ENCODE results near the gene WDR75.
"Not testable (repeated sequence)": the region's sequence is repeated elsewhere in the genome, so short reads cannot be mapped to it uniquely, and the experiment has no call there.

WDR75 gene

DNA sequence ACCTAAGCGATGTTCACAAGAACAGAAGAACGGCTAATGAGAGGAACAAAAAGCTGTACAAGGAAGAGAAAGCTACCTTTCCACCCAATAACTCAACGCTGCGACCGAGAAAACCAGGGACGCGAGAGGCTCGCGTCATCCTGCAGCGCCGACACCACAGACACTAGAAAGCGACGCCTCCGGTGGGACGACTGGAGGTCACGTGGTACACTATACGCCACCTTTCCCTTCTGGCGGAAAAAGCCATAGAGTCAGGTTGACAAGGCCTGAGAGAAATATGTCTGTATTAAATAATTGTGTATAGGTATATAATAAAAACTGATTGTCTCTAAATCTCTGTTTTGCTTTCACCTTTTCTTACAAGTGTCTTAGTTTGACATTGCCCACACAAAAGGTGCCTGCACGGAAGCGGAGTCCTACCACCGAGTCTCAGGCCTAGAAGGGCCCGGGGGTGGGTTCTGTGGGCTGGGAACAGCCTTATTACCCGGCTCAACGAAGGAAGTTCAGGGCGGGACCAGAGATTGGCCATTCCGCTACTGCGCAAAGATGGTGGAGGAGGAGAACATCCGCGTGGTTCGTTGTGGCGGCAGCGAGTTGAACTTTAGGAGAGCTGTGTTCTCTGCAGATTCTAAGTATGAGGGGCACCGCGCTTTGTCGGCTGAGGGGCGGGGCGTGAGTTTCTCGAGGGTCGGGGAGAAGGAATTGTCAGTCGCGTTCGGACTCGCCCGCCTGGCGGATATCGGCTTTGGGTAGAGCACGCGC lies at the start of gene WDR75:
Gene WDR75 (plus strand): TSS at position 528 of the 762 bp plus-strand sequence. CDS start 19 bp downstream, at position 547.
- DNase-seq, result peak; percentile 91 to 94

DNA sequence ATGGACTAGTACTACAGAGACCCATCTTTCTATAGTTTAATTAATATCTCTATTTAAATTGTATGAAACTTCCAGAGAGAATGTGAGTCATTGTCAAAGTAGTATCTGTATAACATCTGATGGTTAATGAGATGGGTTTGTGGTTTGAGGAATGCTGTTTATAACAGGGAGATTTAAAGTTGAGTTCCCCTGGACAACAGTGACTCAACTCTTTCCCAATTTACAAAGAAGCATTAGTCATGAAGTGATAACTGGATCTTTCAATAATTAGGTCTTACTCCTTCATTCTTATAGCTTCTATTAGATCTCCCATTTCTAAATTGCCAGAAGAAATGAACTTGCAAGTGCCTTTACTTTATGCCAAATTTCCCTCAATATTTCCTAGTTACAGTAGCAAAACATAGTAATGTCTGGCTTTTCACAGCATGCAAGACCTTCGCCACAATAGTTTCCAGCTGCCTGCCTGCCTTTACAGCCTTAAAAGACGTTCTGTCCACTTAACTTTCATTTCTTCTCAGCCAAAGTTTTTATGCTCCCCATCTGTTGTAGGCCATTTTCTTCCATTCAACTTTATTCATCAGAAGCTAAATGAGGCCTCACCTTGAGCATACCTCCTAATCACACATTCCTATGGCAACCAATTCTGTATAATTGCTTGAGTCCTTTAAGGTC lies 47.7 kb upstream of the WDR75 start:
- DNase-seq, result no peak

DNA sequence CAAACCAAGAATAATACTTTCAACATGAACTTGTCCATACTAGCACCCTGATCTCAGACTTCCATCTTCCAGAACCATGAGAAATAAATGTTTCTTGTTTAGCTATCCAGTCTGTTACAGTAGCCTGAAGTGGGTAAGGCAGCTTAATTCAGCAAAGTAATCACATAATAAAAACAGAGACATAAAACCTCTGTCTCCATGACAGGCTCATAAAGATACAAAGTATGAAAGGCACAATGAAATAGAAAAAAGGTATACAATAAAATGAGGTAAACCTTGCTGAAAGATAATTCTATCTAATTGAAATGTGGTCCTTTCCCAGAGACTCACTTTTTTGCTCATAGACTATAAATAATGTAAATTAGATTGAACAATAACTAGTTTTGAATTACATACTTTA lies 46.7 kb upstream of the WDR75 start:
- DNase-seq, result no peak

DNA sequence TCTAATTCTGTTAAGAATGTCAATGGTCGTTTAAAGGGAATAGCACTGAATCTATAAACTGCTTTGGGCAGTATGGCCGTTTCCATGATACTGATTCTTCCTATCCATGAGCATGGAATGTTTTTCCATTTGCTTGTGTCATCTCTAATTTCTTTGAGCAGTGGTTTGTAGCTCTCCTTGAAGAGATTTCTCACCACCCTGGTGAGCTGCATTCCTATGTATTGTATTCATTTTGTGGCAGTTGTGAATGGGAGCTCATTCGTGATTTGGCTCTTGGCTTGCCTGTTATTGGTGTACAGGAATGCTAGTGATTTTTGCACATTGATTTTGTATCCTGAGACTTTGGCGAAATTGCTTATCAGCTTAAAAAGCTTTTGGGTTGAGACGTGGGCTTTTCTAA lies 38.3 kb upstream of the WDR75 start:
- DNase-seq, result no peak

DNA sequence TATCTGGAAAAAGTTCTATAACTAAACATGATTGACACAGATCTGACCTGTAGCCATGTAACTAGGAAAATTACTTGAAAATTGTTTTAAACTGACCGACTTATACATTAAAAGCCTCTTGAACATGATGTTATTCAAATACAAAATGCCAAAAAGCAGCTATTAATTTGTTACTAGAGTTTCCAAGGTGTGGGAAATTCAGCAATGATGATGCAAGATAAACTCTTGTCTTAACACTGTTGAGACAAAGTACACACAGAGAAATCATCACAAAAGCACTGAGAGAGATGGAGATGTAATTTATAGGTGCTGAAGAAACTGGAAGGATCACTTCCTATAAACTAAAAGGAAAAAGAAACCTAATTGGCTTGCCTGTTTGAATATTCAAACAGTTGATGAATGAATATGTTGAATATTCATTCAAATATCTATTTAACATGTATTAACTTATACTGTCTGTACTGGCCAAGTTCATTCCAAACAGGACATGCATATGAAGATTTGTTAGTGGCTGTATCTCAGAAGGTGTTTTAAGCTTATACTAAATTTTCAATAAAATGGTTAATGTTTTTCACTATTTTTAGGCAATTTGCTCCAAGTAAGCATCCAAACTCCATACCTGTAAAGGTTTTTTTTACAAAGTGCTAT lies 34.6 kb upstream of the WDR75 start:
- no peak for DNase-seq

DNA sequence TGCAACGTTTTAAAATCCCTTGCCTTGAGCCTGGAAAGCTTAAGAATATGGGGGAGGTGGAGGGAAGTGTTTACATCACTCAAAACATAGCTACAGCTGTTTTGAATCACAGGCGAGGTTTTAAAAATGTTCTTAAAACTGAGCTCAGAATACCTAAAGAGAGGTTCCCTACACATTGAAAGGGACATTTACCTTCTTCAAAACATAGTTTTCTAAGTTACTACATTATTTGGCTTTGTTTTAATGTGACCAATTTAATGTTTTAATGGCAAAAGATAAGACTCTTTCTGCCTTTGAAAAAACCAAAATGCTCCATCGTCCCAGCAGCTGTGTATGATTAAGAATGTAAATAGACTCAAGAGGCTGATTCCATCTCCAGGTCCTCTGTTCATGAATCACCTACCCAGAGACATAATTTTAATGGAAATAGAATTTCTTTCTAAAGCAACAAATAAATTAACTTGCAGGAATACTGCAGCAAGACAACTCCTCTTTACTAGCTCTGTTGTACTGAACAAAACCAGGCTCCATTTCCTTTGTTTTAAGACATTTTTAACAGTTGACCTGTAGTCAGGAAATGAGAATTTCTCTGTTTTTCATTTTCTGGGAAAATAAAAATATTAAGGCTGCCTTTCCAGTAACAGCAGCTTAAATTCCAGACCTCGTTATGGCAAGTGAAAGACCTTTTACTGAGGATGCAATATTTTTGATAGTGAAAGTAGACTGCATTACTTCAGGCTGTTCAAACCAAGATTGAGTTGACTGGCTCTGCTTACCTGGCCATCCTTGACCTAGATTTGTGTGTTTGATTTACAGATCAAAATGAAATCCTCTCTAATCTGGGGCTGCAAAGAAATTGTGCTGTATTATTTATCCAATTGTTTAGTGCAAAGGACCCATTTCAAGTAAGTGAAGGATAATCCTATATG lies 33.7 kb upstream of the WDR75 start:
- no peak for DNase-seq

DNA sequence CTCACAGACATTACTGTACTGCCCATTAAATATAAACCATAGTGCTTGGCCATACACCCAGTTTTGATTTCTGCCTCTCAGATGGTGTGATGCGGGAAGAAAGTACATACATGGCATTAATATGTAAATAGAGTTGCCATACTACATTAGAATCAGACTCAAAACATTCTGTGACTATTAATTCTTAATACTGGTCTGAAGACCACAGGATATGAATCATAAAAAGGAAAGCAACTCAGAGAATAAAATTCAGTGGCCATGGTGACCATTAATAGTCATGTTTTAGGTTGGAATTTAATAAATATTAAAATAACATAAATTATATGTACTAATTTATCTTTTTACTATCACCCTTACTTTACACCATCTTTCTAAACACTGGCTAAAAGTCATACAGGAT lies 33.0 kb upstream of the WDR75 start:
- DNase-seq, result no peak

DNA sequence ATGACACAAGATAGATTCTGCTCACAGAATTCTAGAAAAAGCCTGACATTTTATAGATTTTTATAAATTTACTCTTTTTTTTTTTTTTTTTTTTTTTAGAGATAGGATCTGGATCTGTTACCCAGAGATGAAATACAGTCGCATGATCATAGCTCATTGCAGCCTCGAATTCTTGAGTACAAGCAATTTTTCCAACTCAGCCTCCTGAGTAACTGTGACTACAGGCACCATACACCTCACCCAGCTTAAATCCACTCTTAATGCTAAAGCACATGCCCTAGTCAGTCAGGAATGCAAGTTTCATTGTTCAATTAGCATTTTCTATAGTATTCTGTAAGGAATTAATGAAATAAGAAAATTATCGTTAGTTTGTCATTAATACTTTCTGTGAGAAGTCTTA lies 32.1 kb upstream of the WDR75 start:
- no peak for DNase-seq

DNA sequence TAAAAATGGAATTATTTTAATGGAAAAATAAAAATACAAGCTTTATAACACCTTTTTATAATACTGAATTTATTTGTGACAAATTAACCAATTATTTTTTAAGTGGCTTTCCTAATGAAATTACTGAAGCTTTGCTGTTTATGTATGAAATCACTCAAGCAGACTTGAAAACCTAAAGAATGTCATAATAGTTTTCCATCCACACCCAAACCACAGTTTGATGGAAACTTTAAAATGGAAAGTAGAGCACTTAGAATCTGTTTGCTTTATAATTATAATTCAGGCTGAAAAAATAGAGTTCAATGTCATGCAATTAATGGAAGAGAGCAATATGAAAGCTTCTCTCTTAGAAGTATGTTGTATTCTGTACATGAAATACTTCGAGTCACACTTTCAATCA lies 31.6 kb upstream of the WDR75 start:
- no peak for DNase-seq

DNA sequence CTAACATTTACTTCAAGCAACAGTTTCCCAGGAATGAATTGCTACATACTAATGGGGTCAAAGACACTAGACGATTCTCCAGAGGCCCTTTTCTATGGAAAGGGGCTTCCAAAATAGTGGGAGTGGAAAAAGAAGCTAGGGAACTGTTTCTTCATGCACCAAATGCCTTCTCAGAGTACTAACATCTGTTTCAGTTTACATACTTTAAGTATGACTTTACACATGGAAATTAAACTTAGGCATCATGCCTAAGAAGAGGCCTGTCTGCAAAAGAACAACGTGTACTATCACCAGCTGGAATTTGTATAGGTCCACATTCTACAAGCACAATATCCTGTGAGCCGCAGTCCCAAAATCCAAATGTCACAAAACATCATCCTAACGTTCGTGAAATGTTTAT lies 29.4 kb upstream of the WDR75 start:
- no peak for DNase-seq

DNA sequence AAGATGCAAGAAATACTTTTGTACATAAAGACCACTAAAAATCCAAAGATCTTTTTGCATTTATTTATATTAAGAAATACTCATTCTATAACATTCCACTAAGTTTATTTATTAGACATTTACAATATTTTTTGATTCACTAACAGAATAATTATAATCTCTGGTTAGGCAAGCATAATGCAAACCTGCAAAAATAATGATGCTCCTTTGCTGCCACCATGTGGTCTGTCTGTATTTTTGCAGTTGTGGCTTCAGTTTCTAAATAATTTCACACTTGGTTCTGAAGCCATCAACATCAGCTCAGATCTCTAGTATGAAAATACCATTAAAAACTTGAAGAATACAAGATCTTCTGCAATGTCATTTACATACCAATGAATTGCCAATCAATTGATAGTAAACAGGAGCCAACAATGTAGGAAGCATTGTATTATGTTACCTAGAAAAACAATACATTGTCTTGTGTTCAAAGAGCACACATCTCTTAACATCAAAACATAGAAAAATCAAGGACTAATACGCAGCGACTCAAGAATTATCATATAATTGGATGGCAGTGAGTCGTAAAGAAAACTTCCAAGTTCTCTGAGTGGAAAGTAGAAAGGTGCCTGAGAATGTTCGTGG lies 28.8 kb upstream of the WDR75 start:
- DNase-seq, result peak; percentile 33 to 61

DNA sequence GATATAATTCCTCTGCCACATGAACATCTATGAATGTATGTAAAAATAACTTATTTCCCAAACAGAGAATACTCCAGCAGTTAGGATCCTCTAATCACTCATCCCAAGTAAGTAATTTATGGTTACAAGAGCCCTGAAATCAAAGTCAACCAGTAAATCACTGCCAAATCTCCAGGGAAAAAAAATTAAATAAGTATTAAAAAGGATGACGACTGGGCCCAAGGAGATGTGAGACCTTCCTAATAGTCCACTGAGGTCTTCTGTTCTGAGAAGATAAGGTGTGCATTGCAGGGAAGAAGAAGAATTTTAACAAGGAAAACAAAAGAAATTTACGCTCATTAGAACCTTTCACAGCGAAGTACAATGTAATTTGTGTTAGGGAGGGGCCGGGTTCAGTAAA lies 28.0 kb upstream of the WDR75 start:
- no peak for DNase-seq

DNA sequence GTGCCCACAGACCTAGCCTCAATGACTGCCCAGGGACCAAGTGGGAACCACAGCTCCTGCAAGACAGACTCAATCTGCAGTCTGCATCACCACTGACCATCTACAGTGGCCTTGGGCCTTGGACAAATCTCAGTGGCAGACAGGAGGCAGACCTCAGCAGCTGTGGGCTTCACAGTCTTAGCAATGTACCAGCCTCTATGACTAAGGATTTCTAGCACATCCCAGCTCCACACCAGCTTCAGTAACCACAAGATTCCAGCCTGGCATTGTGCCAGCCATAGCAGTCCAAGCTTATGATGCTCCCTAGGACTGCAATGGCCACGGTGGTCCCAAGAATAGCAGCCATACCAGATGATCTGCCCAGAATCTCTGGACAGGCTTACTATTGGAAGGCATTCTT lies 19.6 kb upstream of the WDR75 start:
- no peak for DNase-seq

DNA sequence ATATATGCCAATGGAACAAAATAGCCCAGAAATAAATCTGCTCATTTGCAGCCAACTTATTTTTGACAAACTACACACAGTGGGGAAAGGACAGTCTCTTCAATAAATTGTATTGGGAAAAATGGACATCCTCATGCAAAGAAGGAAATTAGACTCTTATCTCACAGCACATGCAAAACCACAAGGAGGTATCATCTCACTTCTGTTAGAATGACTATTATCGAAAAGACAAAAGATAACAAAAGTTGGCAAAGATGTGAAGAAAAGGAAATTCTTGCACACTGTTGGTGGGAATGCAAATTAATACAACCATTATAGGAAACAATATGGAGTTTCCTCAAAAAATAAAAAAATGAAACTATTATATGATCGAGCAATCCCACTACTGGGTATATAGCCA lies 16.3 kb upstream of the WDR75 start:
- DNase-seq, result no peak

DNA sequence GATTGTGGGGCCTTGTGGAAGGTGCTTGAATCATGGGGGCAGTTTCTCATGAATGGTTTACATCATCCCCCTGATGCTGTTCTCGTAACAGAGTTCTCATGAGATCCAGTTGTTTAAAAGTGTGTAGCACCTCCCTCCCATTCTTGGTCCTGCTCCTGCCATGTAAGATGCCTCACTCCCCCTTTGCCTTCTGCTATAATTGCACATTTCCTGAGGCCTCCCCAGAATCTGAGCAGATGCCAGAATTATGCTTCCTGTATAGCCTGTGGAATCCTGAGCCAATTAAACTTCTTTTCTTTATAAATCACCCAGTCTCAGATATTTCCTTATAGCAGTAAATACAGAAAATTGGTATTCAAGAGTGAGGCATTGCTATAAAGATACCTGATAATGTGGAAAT lies 15.6 kb upstream of the WDR75 start:
- no peak for DNase-seq

DNA sequence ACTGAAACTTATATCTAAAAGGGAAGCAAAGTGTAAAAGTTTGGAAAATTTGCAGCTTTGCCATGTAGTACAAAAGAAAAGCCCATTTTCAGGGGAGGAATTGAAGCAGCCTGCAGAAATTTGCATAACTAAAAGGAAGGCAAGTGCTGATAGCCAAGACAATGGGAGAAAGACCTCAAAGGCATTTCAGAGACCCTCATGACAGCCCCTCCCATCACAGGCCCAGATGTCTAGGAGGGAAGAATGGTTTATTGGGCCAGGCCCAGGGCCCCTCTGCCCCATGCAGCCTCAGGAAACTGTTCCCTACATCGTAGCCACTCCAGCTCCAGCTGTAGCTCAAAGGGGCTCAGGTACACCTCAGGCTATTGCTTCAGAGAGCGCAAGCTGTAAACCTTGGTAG lies 14.4 kb upstream of the WDR75 start:
- DNase-seq, result no peak

DNA sequence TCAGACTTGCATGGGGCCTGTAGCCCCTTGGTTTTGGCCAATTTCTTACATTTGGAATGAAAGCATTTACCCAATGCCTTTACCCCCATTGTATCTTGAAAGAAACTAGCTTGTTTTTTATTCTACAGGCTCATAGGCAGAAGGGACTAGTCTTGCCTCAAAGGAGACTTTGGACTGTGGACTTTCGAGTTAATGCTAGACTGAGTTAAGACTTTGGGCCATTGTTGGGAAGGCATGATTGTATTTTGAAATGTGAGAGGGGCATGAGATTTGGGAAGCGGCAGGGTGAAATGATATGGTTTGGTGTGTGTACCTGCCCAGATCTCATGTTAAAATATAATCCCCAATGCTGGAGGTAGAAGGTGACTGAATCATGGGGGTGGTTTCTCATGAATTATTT lies 13.4 kb upstream of the WDR75 start:
- DNase-seq, result no peak

DNA sequence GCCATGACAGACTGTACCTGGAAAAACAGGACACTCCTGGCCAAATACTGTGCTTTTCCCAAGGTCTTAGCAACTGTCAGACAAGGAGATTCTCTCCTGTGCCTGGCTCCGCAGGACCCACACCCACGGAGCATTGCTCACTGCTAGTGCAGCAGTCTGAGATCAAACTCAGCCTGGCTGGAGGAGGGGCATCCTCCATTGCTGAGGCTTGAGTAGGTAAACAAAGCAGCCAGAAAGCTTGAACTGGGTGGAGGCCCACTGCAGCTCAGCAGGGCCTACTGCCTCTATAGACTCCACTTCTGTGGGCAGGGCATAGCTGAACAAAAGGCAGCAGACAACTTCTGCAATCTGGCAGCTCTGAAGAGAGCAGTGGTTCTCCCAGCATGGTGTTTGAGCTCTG lies 10.8 kb upstream of the WDR75 start:
- not testable (repeated sequence) for DNase-seq

DNA sequence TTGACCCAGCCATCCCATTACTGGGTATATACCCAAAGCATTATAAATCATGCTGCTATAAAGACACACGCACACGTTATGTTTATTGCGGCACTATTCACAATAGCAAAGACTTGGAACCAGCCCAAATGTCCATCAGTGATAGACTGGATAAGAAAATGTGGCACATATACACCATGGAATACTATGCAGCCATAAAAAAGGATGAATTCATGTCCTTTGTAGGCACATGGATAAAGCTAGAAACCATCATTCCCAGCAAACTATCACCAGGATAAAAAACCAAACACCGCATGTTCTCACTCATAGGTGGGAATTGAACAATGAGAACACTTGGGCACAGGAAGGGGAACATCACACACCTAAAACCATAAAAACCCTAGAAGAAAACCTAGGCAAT lies 5.5 kb upstream of the WDR75 start:
- not testable (repeated sequence) for DNase-seq

DNA sequence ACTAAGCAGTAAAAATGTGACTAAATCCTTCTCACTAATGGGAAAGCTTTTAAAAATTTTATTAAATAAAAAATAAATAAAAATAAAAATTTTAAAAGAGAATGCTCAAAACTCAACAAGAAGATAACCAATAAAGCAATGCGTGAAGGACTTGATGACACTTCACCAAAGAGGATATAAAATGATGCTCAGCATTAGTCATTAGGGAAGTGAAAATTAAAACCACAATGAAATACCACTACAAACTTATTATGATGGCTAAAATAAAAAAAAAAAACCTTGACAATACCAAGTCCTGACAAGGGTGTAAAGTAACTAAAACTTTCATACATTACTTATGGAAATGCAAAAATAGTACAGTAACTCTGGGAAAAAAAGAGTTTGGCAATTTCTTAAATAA lies 3.3 kb upstream of the WDR75 start:
- DNase-seq, result no peak

DNA sequence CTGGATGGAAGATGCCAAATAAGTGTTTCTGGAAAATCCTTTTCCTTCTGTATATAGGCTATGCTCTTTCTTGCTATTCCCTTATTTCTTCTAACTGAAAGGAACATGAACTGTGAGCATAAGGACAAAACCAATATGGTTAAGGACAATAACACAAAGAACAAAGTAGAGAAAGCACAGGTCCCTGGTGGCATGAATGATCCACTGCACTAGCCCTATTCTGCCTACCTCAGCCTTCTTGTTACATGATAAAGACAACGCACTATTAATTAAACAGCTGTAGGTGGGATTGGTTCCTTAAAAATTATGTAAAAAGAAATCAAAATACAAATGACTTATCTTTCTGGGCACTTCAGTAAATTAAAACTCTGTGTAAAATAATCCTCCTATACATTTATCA lies 1.9 kb upstream of the WDR75 start:
- peak in 1 of 2 donors; percentile 14 for DNase-seq

DNA sequence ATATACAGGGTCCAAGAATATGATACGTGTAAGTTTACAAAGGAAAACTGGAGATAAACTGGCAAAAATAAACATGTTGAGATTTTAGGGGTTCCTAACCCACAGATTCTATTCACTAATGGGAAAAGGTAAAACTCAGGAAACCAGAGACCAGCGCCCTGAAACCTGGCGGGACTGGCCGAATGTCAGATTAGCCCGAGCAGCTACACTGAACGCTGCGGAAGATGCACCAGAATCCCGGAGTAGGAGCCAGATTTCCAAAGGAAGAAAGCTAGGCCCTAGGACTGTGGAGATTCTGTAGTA lies 679 bp upstream of the WDR75 start:
- DNase-seq, result no peak

DNA sequence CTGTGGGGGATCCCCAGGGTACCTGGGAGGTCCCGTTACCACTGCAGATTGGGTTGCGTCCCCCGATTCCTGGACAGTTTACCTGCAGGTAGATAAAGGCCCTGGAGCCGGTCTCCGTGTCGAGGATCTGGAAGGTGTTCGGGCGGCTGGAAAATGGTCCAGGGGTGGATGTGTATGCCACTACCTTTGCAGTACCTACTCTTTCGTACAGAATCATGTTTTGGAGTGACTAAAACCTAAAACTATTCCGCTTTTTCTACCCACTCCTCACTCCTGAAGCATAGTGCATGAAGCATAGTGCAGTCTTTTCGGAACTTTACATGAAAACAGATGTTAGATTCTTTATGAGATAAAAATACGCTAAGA lies 418 bp downstream of the WDR75 start:
- DNase-seq, result no peak

Measured in CD4-positive, alpha-beta T cell treated with Interferon alpha-2 for 1 hour (primary cell).